Esophagus squamous epithelium (tissue), 4 donors: Measurements from ENCODE around the gene HSF5.

Experiments used
- CTCF ChIP-seq, 6 experiments: fragments of 450-650 bp in 4 of 6; fragments of 200-600 bp in 2 of 6; sonication (generic) in 2 of 6; IDR thresholded peaks; one replicate each; pipeline ENCODE4 v1.5.1; 2016 to 2019; ENCODE audit warnings: antibody characterized with exemption in 6 of 6, mild to moderate bottlenecking in 4 of 6, moderate library complexity in 4 of 6
- POLR2A ChIP-seq, 4 donors: fragments of 450-650 bp; IDR thresholded peaks; one replicate each; pipeline ENCODE4 v1.6.1; 2017; ENCODE audit warnings: antibody characterized with exemption in 4 of 4, mild to moderate bottlenecking in 4 of 4, moderate library complexity in 3 of 4

GRCh38 chr17:58370309-58370708, 117.9 kb downstream of the HSF5 start:
- no peak for TF ChIP-seq POLR2A (IDR thresholded peaks at IDR 0.05)
- TF ChIP-seq CTCF (IDR thresholded peaks at IDR 0.05): no peak
